Fibroblast of villous mesenchyme (primary cell): ENCODE data around the gene GLYR1. TPM values are rescaled to one million over a fixed set of nuclear protein-coding genes. Genes with fewer than 3 reads are reported as not detected.

Experiments
- DNase-seq: peaks from one replicate; pipeline ENCODE4 v3.0.0-alpha.2; 2010; ENCODE audit warnings: low read depth
- H3K4me3 ChIP-seq: 2 replicates; pipeline ENCODE4 v1.5.1; 2011; ENCODE audit warnings: low read depth, mild to moderate bottlenecking, low read length
- total RNA-seq: library from RNA; depleted of rRNA; stranded (reverse); fragments of >200 nt; gene quantifications from 2 replicates; pipeline ENCODE4 v1.2.3, GENCODE V29; 2012
- TF ChIP-seq, protein P1 (sequence below): IDR thresholded peaks from 2 replicates; pipeline ENCODE4 v1.5.1; 2012; ENCODE audit warnings: low read depth, mild to moderate bottlenecking, low read length; ENCODE audit not compliant: insufficient read depth

Gene GLYR1
- total RNA-seq, 1 donor: 60.9 TPM

DNA sequence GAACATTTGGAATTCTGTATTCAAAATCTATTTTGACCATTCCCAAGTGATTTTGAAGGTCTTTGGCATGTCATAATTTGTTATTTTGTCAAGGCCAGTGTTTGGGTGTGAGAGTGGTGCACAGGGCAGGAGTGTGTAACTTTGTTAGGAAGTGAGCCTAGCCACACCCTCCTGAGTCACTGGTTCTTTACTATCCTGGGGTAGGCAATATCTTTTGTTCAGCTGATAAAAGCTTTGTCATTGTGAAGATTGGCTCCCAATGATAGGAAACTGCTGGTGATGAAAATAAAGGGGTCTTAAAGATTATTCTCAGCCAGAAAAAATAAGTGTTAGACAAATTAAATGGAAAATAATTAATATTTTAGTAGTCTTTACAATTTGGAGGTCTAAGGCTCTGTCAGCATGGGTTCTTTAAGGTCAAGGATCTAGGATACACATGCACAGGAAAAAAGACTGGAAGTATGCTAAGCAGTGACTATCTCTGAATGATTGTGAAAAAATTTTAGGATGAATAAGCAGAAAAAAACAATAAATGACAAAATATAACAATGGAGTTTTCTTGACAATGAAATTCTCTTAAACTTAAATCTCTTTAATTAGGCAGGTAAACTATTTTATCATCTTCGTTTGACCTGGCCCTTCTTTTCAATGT is 5.3 kb upstream of the GLYR1 start:
- TF ChIP-seq, protein P1, sequence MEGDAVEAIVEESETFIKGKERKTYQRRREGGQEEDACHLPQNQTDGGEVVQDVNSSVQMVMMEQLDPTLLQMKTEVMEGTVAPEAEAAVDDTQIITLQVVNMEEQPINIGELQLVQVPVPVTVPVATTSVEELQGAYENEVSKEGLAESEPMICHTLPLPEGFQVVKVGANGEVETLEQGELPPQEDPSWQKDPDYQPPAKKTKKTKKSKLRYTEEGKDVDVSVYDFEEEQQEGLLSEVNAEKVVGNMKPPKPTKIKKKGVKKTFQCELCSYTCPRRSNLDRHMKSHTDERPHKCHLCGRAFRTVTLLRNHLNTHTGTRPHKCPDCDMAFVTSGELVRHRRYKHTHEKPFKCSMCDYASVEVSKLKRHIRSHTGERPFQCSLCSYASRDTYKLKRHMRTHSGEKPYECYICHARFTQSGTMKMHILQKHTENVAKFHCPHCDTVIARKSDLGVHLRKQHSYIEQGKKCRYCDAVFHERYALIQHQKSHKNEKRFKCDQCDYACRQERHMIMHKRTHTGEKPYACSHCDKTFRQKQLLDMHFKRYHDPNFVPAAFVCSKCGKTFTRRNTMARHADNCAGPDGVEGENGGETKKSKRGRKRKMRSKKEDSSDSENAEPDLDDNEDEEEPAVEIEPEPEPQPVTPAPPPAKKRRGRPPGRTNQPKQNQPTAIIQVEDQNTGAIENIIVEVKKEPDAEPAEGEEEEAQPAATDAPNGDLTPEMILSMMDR: no peak
- peak; percentile 17 for DNase-seq
- H3K4me3 ChIP-seq: no peak overlapping the region

DNA sequence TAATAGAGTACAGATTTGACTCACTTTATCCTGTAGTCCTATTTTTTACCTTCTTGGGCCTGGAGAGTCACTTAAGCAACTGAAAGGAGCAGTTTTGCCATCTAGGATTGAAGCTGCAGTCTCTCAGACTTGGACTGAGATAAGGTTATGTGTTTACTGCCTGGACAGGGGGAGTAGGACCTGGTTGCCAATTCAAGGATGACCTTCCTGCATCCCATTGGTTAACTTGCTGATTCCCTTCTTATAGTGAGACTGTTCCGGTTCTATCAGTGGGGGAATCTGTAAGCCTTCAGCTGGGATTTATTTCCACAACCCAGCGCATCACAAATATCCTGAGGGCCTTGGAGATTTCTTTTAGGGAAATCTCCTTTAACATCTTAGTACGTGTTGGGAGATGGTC is 3.1 kb upstream of the GLYR1 start:
- TF ChIP-seq, protein P1: no peak
- DNase-seq: peak; percentile 47
- H3K4me3 ChIP-seq: peak overlapping the region; percentile 34

DNA sequence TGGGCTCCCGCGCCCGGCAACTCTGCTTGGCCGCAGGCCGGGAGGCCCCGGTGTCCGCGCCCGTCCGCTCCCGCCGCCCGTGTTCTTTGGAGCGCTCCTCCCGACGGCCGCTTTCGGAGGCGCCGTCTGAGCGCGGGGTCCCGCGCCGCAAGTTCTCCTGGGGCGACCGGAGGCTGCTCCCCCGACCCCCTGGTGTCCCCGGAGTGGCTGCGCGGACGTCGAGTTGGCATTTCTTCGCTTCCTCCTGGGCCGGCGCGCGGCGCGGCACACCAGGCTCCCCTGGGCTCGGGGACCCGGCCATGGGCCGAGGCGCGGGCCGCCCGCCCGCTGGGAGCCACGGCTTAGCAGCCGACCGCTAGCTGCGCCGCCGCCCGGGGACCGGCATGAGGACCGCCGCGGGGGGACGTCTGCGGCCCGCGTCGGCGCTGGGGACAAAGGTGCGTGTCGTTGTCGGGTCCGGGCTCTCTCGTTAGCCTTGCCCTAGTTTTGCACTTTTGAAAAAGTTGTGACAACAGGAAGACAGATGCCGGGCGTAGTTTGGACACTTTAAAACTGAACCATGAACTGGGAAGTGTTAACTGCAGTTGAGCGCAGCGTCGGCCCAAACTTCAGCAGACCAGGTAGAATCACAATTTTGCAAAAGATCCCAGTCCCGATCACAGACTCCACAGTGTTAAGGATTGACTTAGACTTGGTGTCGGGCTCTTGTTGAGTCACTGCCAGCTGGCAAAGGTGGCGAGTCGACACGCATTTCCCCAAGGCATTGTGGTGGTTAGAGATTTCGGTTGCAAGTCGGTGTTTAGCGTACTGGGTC is 893 bp upstream of the GLYR1 start:
- peak overlapping the region; percentile 90 for H3K4me3 ChIP-seq
- DNase-seq: peak; percentile 63
- TF ChIP-seq, protein P1: no peak

DNA sequence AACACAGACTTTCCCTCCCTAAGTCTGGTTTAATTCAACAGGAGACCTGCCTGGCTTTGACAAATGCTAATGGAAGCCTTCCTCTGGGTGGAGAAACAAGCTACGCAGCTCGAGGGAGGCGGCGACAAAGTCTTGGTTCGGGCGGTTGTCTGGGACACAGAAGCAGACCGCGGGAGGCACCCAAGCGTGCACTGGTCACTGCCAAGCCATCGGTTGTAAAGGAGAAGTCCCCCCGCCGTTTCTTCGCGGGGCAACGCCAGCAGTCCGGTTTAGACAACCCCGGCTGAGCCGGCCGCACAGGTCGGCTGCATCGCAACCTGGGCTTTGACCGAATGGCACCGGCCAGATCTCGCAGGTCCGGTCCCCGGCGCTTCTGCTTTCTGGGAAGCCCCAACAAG is 586 bp downstream of the GLYR1 start:
- DNase-seq: peak; percentile 76
- H3K4me3 ChIP-seq: peak overlapping the region; percentile 90
- TF ChIP-seq, protein P1: no peak

DNA sequence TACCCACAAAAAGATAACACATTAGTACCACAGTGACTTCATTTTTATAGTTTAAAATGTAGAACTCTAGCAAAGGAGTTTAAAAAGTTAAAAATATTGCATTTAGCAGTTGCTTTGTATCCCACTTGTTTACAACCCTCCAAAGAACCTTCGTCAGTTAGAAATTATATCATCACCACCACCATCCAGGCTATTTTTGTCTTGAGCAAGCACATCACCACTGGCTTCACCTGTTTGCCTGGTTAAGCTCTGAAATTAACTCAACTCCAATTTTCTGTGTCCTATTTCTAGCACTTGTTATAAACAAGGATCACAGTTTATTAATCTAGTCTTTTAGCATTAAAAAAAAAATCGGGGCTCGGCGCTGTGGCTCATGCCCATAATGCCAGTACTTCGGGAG is 6.1 kb downstream of the GLYR1 start:
- H3K4me3 ChIP-seq: no peak overlapping the region
- DNase-seq: no peak
- TF ChIP-seq, protein P1: no peak

DNA sequence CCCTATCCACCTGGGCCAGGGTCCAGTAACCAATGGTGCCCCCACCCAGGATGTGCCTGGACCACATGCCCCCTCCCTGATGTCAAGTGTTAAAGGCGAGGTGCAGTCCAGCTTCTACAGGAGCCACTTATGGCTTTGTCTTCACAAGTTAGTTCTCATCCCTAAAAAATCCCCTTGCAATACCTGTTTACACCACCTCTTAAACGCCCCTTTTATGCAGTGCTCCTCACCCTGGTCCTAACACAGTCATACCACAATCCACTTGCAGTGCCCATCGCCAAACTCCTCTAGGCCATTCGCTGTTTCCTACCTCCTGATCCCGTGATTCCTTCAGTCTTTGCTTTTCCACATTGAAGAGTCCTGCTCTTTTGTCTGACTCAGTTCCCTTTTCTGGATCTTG is 7.1 kb downstream of the GLYR1 start:
- no peak for DNase-seq
- TF ChIP-seq, protein P1: no peak
- H3K4me3 ChIP-seq: no peak overlapping the region
